ENCODE results near the gene MSX1. TPM values are rescaled to one million over a fixed set of nuclear protein-coding genes. Genes with fewer than 3 reads are reported as not detected.

Gene MSX1
- polyA plus RNA-seq, 1 experiment, result 6.9 TPM

- DNase-seq (ENCODE audit: low read depth), result no peak
- ChIA-PET POLR2A (no interaction called here), CTCF (interaction anchor here (1.0 kb wide), 1 partner anchor 8 kb away, joined by 3 read pairs; no protein-coding TSS in a partner anchor)
- no peak overlapping the region for H3K4me3 ChIP-seq (ENCODE audit: low read depth, low read length)
- no peaks in the 10 kb centered on the region for H3K36me3 ChIP-seq (ENCODE audit: control insufficient read depth, insufficient read depth, low read length)
- peaks cover 60% of the 10 kb centered on the region for H3K27me3 ChIP-seq (ENCODE audit: control insufficient read depth, insufficient read depth, low read length)
- no peak for TF ChIP-seq CTCF (IDR thresholded peaks at IDR 0.05; ENCODE audit: insufficient read depth, low read depth, low read length)
Observed at GRCh38 chr4:4871573-4872313, 12.3 kb downstream of the MSX1 start.

GRCh38 chr4:4872314-4872903 is 12.9 kb downstream of the MSX1 start:
- no peak for DNase-seq (ENCODE audit: low read depth)
- CTCF ChIA-PET, result no interaction called here
- peaks cover 59% of the 10 kb centered on the region for H3K27me3 ChIP-seq (ENCODE audit: control insufficient read depth, insufficient read depth, low read length)
- H3K36me3 ChIP-seq (ENCODE audit: control insufficient read depth, insufficient read depth, low read length), result no peaks in the 10 kb centered on the region
- POLR2A ChIA-PET, result no interaction called here
- TF ChIP-seq CTCF (IDR thresholded peaks at IDR 0.05; ENCODE audit: insufficient read depth, low read depth, low read length), result no peak
- no peak overlapping the region for H3K4me3 ChIP-seq (ENCODE audit: low read depth, low read length)

GRCh38 chr4:4873203-4873602 is 13.7 kb downstream of the MSX1 start:
- no peak for DNase-seq (ENCODE audit: low read depth)
- no peaks in the 10 kb centered on the region for H3K36me3 ChIP-seq (ENCODE audit: control insufficient read depth, insufficient read depth, low read length)
- no peak overlapping the region for H3K4me3 ChIP-seq (ENCODE audit: low read depth, low read length)
- no peak for TF ChIP-seq CTCF (IDR thresholded peaks at IDR 0.05; ENCODE audit: insufficient read depth, low read depth, low read length)
- peaks cover 54% of the 10 kb centered on the region for H3K27me3 ChIP-seq (ENCODE audit: control insufficient read depth, insufficient read depth, low read length)
- ChIA-PET CTCF (no interaction called here), POLR2A (no interaction called here)

GRCh38 chr4:4874254-4874653 is 14.8 kb downstream of the MSX1 start:
- TF ChIP-seq CTCF (IDR thresholded peaks at IDR 0.05; ENCODE audit: insufficient read depth, low read depth, low read length), result no peak
- CTCF ChIA-PET, result no interaction called here
- no peak for DNase-seq (ENCODE audit: low read depth)
- H3K4me3 ChIP-seq (ENCODE audit: low read depth, low read length), result no peak overlapping the region
- peaks cover 46% of the 10 kb centered on the region for H3K27me3 ChIP-seq (ENCODE audit: control insufficient read depth, insufficient read depth, low read length)
- POLR2A ChIA-PET, result no interaction called here
- H3K36me3 ChIP-seq (ENCODE audit: control insufficient read depth, insufficient read depth, low read length), result no peaks in the 10 kb centered on the region

GRCh38 chr4:4875147-4875546 is 15.7 kb downstream of the MSX1 start:
- no peak for DNase-seq (ENCODE audit: low read depth)
- peaks cover 37% of the 10 kb centered on the region for H3K27me3 ChIP-seq (ENCODE audit: control insufficient read depth, insufficient read depth, low read length)
- ChIA-PET POLR2A (no interaction called here), CTCF (interaction anchor here (1.9 kb wide), 1 partner anchor 11 kb away, joined by 9 read pairs; no protein-coding TSS in a partner anchor)
- H3K36me3 ChIP-seq (ENCODE audit: control insufficient read depth, insufficient read depth, low read length), result no peaks in the 10 kb centered on the region
- no peak overlapping the region for H3K4me3 ChIP-seq (ENCODE audit: low read depth, low read length)
- TF ChIP-seq CTCF (IDR thresholded peaks at IDR 0.05; ENCODE audit: insufficient read depth, low read depth, low read length), result no peak

Data from BJ (cell line).